Stomach smooth muscle (tissue), 2 donors: ENCODE measurements around the gene ZNF628.
A peak's percentile ranks its signal among the peaks of the same experiment; 100 is the strongest.

Experiments used
- H3K27ac ChIP-seq: one replicate; pipeline ENCODE4 v1.7.0; 2013; ENCODE audit warnings: mild to moderate bottlenecking, low read length, inconsistent platforms
- H3K27me3 ChIP-seq, 2 donors: one replicate each; pipeline ENCODE4 v1.7.0; 2013; ENCODE audit warnings: low read length in 2 of 2; ENCODE audit not compliant: insufficient read depth in 2 of 2, control insufficient read depth in 1 of 2
- H3K36me3 ChIP-seq, 2 donors: one replicate each; pipeline ENCODE4 v1.7.0; 2013; ENCODE audit warnings: low read length in 2 of 2; ENCODE audit not compliant: control insufficient read depth in 2 of 2, insufficient read depth in 2 of 2
- H3K4me1 ChIP-seq: one replicate; pipeline ENCODE4 v1.7.0; 2013; ENCODE audit warnings: low read length; ENCODE audit not compliant: control insufficient read depth, insufficient read depth
- H3K4me3 ChIP-seq, 2 donors: one replicate each; pipeline ENCODE4 v1.7.0; 2013; ENCODE audit warnings: low read length in 2 of 2
- H3K9ac ChIP-seq, 2 donors: one replicate each; pipeline ENCODE4 v1.7.0; 2013; ENCODE audit warnings: low read length in 2 of 2, mild to moderate bottlenecking in 1 of 2
- H3K9me3 ChIP-seq, 2 donors: one replicate each; pipeline ENCODE4 v1.7.0; 2013; ENCODE audit warnings: low read length in 2 of 2; ENCODE audit not compliant: control insufficient read depth in 2 of 2
- donor health status: healthy.
- donor health status: Pancreatic carcinoma.

ZNF628 gene

DNA sequence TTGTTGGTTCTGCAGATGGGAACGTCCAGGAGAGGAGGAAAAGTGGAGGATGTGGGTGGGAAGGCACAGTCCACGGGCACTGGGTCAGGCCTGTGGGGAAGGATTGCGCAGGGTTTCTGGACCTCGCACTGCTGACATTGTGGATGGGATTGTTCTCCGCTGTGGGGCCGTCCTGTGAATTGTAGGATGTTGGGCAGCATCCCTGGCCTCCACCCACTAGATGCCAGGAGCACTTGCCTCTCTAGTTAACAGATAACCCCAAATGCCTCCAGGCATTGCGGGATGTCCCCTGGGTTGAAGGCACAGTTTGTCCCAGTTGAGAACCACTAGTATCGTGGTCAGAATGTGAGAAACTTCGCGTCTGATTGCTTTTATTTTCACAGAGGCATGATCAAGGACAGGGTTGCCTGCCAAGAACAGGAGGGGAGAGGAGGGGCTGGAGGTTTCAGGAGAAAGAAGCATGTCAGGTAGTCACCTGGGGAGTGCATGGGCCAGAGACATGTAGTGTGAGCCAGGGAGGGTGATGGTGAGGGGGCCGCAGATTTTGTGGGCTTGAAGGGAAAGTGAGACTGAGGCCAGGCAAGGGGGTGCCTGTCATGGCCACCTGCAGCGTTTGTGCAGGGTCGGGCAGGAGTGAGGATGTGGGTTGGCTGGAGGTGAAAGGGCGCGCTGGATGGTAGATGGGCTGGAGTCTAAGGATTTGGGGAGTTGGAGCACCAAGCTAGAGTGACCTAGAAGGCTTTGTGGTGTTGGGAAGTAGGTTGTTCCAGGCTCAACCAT, 3.2 kb downstream of the ZNF628 start:
- Histone ChIP-seq H3K36me3 (peaks cover 0 to 2% of the 10 kb centered on the region in 2 donors), H3K4me3 (no peak overlapping the region), H3K4me1 (peaks cover 28% of the 10 kb centered on the region), H3K9me3 (no peaks in the 10 kb centered on the region), H3K27me3 (no peaks in the 10 kb centered on the region), H3K9ac (no peak overlapping the region), H3K27ac (no peak overlapping the region)

DNA sequence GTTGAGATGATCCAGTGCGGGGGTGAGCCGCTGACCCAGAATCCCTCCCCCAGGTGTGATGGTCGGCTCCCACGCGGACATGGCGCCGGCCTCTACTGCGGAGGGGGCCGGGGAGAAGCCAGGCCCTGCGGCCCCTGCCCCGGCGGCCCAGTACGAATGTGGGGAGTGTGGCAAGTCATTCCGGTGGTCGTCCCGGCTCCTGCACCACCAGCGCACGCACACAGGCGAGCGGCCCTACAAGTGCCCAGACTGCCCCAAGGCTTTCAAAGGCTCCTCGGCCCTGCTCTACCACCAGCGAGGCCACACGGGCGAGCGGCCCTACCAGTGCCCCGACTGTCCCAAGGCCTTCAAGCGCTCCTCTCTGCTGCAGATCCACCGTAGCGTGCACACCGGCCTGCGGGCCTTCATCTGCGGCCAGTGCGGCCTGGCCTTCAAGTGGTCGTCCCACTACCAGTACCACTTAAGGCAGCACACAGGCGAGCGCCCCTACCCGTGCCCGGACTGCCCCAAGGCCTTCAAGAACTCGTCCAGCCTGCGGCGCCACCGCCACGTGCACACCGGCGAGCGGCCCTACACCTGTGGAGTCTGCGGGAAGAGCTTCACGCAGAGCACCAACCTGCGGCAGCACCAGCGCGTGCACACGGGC, 4.9 kb downstream of the ZNF628 start:
- Histone ChIP-seq H3K27ac (no peak overlapping the region), H3K36me3 (peaks cover 0 to 2% of the 10 kb centered on the region in 2 donors), H3K9ac (no peak overlapping the region), H3K4me1 (peaks cover 34% of the 10 kb centered on the region), H3K4me3 (no peak overlapping the region), H3K9me3 (no peaks in the 10 kb centered on the region), H3K27me3 (no peaks in the 10 kb centered on the region)

DNA sequence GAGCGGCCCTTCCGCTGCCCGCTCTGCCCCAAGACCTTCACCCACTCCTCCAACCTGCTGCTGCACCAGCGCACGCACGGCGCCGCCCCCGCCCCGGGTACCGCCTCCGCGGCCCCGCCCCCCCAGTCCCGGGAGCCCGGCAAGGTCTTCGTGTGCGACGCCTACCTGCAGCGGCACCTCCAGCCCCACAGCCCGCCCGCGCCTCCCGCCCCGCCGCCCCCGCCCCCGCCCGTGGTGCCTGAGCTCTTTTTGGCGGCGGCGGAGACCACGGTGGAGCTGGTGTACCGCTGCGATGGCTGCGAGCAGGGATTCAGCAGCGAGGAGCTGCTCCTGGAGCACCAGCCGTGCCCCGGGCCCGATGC, 5.4 kb downstream of the ZNF628 start:
- no peak overlapping the region for H3K9ac ChIP-seq
- no peaks in the 10 kb centered on the region for H3K27me3 ChIP-seq
- no peak overlapping the region for H3K27ac ChIP-seq
- no peaks in the 10 kb centered on the region for H3K9me3 ChIP-seq
- H3K4me3 ChIP-seq = no peak overlapping the region
- peaks cover 0 to 2% of the 10 kb centered on the region in 2 donors for H3K36me3 ChIP-seq
- peaks cover 38% of the 10 kb centered on the region for H3K4me1 ChIP-seq

DNA sequence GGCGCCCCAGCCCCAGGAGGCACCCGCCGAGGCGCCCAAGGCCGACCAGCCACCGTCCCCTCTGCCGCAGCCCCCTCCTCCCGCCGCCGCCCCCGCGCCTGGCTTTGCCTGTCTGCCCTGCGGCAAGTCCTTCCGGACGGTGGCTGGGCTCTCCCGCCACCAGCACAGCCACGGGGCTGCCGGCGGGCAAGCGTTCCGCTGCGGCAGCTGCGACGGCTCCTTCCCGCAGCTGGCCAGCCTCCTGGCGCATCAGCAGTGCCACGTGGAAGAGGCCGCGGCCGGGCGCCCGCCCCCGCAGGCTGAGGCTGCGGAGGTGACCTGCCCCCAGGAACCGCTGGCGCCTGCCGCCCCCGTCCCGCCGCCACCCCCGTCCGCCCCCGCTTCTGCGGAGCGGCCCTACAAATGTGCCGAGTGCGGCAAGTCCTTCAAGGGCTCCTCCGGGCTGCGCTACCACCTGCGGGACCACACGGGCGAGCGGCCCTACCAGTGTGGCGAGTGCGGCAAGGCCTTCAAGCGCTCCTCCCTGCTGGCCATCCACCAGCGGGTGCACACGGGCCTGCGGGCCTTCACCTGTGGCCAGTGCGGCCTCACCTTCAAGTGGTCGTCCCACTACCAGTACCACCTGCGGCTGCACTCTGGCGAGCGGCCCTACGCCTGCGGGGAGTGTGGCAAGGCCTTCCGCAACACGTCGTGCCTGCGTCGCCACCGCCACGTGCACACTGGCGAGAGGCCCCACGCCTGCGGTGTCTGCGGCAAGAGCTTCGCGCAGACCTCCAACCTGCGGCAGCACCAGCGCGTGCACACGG, 5.9 kb downstream of the ZNF628 start:
- peaks cover 44% of the 10 kb centered on the region for H3K4me1 ChIP-seq

DNA sequence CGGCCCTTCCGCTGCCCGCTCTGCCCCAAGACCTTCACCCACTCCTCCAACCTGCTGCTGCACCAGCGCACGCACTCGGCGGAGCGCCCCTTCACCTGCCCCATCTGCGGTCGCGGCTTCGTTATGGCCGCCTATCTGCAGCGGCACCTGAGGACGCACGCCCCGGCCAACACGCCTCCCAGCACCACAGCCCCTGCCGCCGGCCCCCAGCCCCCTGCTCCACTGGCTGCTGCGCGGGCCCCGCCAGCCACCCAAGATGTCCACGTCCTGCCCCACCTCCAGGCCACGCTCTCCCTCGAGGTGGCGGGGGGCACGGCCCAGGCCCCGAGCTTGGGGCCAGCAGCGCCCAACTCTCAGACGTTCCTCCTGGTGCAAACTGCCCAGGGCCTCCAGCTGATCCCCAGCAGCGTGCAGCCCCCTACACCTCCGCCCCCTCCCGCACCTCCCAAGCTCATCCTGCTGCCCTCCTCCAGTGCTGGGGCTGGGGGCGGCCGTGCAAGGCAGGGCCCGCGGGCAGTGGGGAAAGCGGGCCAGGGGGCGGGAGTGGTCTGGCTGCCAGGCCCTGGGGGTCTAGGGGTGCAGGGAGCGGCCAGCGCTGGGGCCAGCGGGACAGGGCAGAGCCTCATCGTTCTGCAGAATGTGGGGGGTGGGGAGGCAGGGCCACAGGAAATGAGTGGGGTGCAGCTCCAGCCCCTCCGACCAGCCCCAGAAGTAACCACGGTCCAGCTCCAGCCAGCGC, 6.7 kb downstream of the ZNF628 start:
- H3K27ac ChIP-seq = no peak overlapping the region
- no peaks in the 10 kb centered on the region for H3K27me3 ChIP-seq
- H3K4me1 ChIP-seq = peaks cover 45% of the 10 kb centered on the region
- H3K36me3 ChIP-seq = peaks cover 0 to 2% of the 10 kb centered on the region in 2 donors
- no peak overlapping the region for H3K4me3 ChIP-seq
- no peak overlapping the region for H3K9ac ChIP-seq
- no peaks in the 10 kb centered on the region for H3K9me3 ChIP-seq

More for the DNA sequence above, 5.9 kb downstream of the ZNF628 start:
- Histone ChIP-seq H3K27me3 (no peaks in the 10 kb centered on the region), H3K9me3 (no peaks in the 10 kb centered on the region), H3K9ac (no peak overlapping the region), H3K4me3 (no peak overlapping the region), H3K27ac (no peak overlapping the region), H3K36me3 (peaks cover 0 to 2% of the 10 kb centered on the region in 2 donors)

DNA sequence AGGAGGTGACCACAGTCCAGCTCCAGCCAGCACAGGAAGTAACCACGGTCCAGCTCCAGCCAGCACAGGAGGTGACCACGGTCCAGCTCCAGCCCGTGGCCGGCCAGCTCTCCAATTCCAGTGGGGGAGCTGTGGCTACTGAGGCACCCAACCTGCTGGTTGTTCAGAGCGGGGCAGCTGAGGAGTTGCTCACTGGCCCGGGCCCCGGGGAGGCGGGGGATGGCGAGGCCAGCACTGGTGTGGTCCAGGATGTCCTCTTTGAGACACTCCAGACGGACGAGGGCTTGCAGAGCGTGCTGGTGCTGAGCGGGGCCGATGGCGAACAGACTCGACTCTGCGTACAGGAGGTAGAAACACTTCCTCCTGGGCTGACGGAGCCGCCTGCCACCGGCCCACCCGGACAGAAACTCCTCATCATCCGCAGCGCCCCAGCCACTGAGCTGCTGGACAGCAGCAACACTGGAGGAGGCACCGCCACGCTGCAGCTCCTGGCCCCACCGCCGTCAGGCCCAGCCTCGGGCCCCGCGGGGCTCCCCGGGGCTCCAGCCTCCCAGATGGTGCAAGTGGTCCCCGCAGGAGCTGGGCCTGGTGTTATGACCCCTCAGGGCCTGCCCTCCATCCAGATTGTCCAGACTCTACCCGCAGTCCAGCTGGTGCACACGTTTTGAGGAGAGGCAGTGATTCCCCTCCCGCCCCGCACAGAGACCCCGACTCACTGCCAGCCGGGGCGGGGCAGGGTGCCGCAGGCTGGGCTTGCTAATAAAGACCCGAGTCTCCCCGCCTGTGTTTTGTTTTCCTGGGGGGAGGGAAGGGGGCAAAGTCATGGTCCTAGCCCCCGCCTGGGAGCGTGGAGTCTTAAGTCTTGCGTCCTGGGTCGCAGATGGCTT, 7.5 kb downstream of the ZNF628 start:
- Histone ChIP-seq H3K36me3 (peaks cover 0 to 2% of the 10 kb centered on the region in 2 donors), H3K27me3 (no peaks in the 10 kb centered on the region), H3K4me1 (peaks cover 49% of the 10 kb centered on the region), H3K9me3 (no peaks in the 10 kb centered on the region), H3K4me3 (peak overlapping the region; percentile 65 to 78), H3K27ac (peak overlapping the region; percentile 96), H3K9ac (peak overlapping the region; percentile 62 to 75)

DNA sequence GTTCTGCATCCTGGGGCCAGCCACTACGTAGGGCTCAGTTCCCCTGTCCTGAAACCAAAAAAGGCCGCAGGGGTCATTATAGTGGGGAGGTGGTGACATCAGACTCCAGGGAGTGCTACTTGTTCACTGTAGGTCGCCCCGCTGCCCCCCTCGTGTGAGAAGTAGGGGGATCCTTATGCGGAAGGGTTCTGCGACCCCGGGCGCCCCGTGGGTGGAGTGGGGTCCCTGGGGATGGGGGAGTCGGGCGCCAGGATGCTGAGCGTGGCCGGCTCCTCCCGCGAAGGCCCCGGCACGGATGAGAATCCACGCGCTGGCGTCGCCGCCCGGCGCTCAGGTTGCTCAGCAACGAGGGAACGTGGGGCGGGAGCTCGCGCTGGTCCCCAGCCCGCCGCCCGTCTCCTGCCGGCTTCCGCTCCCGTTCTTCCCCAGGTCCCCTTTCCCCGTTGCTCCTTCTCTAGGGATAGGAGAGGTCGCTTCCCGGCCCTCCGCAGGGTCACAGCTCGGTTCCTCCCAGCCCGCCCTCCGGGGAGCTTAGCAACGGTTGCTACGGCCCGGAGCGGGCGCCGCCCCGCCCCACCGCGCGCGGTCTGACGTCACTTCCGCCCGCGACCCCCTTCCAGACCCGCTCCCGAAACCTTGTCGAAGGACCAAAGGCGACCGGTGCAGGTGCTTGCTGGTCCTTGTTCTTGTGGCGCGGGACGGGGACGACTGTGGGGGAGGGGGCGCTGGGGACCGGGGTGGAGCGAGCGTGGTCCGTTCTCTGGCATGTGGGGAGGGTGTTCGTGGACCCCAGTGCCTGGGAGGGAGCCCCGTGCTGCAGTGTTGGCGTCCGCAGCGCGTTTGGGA, 8.4 kb downstream of the ZNF628 start, which contains the start of gene NAT14:
TSS of gene NAT14 (plus strand) at position 596 of the 846 bp plus-strand sequence. CDS start 521 bp downstream, outside the sequence.
- H3K4me1 ChIP-seq = peaks cover 57% of the 10 kb centered on the region
- H3K9ac ChIP-seq = peak within 1 kb of the TSS; percentile 62 to 75

DNA sequence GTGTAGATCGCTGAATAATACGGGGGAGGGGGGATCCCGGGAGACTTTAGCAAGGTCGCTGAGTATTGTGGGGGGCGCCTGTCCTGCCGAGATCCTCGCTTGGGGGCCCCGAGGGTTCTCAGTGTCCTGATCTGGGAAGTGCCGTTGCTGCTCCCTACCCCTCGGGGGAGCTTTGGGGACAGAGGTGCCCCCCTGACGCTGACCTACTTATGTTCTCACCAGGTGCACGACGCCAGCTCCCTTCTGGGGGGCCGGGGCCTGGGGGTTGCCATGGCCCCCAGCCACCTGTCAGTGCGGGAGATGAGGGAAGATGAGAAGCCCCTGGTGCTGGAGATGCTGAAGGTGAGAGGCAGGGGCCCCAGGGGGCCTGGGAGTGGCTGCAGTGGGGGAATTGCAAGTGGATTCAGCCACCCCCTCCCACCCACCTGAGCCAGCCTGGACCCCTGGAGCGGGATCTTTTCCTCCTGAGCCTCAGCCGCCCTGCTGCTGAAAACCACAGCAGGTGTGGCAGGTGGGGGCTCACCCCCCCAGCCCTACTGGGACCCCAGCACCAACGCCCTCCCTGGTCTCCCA, 9.1 kb downstream of the ZNF628 start:
- H3K4me1 ChIP-seq = peaks cover 61% of the 10 kb centered on the region
- no peaks in the 10 kb centered on the region for H3K27me3 ChIP-seq
- no peaks in the 10 kb centered on the region for H3K9me3 ChIP-seq
- H3K9ac ChIP-seq = peak overlapping the region; percentile 62 to 75
- peak overlapping the region; percentile 65 to 78 for H3K4me3 ChIP-seq
- peaks cover 0 to 2% of the 10 kb centered on the region in 2 donors for H3K36me3 ChIP-seq
- H3K27ac ChIP-seq = peak overlapping the region; percentile 96

More for the DNA sequence above, 8.4 kb downstream of the ZNF628 start, which contains the start of gene NAT14:
- Histone ChIP-seq H3K36me3 (peaks cover 0 to 2% of the 10 kb centered on the region in 2 donors), H3K4me3 (peak within 1 kb of the TSS; percentile 65 to 78), H3K27ac (peak within 1 kb of the TSS; percentile 96), H3K27me3 (no peaks in the 10 kb centered on the region), H3K9me3 (no peaks in the 10 kb centered on the region)
